K562 (cell line): ENCODE measurements around the gene PTCH2. TPM values are rescaled to one million over a fixed set of nuclear protein-coding genes. Genes with fewer than 3 reads are reported as not detected.

Experiments
- CCNT2 ChIP-seq: IDR thresholded peaks from 2 replicates; pipeline ENCODE4 v1.6.1; 2011; ENCODE audit warnings: borderline replicate concordance, low read depth, mild to moderate bottlenecking, moderate library complexity, mixed read lengths, low read length; ENCODE audit not compliant: insufficient read length; ENCODE audit errors: extremely low read depth
- FIP1L1 ChIP-seq: fragments of 200-400 bp; formaldehyde crosslinking; IDR thresholded peaks from 2 replicates; pipeline ENCODE4 v1.6.1; 2018; ENCODE audit warnings: mild to moderate bottlenecking, low read depth, low read length; ENCODE audit not compliant: poor library complexity, severe bottlenecking
- GABPB1 ChIP-seq: sonication (generic); formaldehyde crosslinking; IDR thresholded peaks from 2 replicates; pipeline ENCODE4 v1.8.0; 2022; ENCODE audit warnings: mild to moderate bottlenecking, missing genetic modification reagents
- HNRNPLL ChIP-seq: fragments of 200-400 bp; formaldehyde crosslinking; IDR thresholded peaks from 2 replicates; pipeline ENCODE4 v1.6.1; 2017; ENCODE audit warnings: low read length, low read depth, mild to moderate bottlenecking; ENCODE audit not compliant: poor library complexity, severe bottlenecking
- RBM22 ChIP-seq: fragments of 200-400 bp; formaldehyde crosslinking; IDR thresholded peaks from 2 replicates; pipeline ENCODE4 v1.6.1; 2018; ENCODE audit warnings: low read length, low read depth; ENCODE audit not compliant: poor library complexity, severe bottlenecking
- TOE1 ChIP-seq, 2 experiments: fragments of 450-650 bp in 1 of 2; sonication (generic) in 1 of 2; formaldehyde crosslinking in 1 of 2; IDR thresholded peaks; 2 replicates each; pipeline versions ENCODE4 v1.7.1 to v1.8.0; 2016 to 2022; ENCODE audit warnings: borderline replicate concordance in 2 of 2, mild to moderate bottlenecking in 2 of 2, antibody characterized with exemption in 1 of 2, inconsistent platforms in 1 of 2, low read depth in 1 of 2, missing genetic modification reagents in 1 of 2, moderate library complexity in 1 of 2
- polyA plus RNA-seq, 8 experiments: library from polyadenylated mRNA; depleted of rRNA in 4 of 8; stranded (reverse) in 5 of 8; unstranded in 3 of 8; fragments of >200 nt; fragmentation: Nextera tagmentation in 2 of 8; fragmentation: Illumina TruSeq in 1 of 8; extraction: Ambion mirVana in 2 of 8; extraction: Trizol in 1 of 8; gene quantifications; 2 replicates each; pipeline versions ENCODE4 v1.2.1 to v1.2.3, GENCODE V29; 2011 to 2014; ENCODE audit warnings: inconsistent platforms in 1 of 8, missing spikeins in 1 of 8
- total RNA-seq, 7 experiments: library from RNA; depleted of rRNA in 6 of 7; stranded (reverse); fragments of >200 nt in 6 of 7; fragmentation: Illumina TruSeq in 2 of 7; extraction: Trizol in 2 of 7; gene quantifications; 2 replicates each; pipeline versions ENCODE4 v1.2.1 to v1.2.3, GENCODE V29; 2011 to 2021; ENCODE audit warnings: low replicate concordance in 1 of 7
- TF ChIP-seq, protein P1 (sequence below), 2 experiments: fragments of 450-650 bp in 1 of 2; sonication (generic) in 1 of 2; formaldehyde crosslinking in 1 of 2; IDR thresholded peaks; 2 replicates each; pipeline versions ENCODE4 v1.7.1 to v1.9.0; 2016 to 2022; ENCODE audit warnings: inconsistent platforms in 1 of 2, mild to moderate bottlenecking in 1 of 2, missing genetic modification reagents in 1 of 2
- TF ChIP-seq, protein P2 (sequence below): sonication (generic); formaldehyde crosslinking; IDR thresholded peaks from 2 replicates; pipeline ENCODE4 v1.8.0; 2023; ENCODE audit warnings: mild to moderate bottlenecking, missing genetic modification reagents
- TF ChIP-seq, protein P3 (sequence below), 2 experiments: fragments of 250-450 bp in 1 of 2; fragments of 450-650 bp in 1 of 2; sonication (Bioruptor Pico) in 1 of 2; IDR thresholded peaks; 2 replicates each; pipeline versions ENCODE4 v1.6.1 to v1.8.0; 2016 to 2021; ENCODE audit warnings: mild to moderate bottlenecking in 2 of 2, moderate library complexity in 2 of 2, missing compliant biosample characterization in 1 of 2, missing genetic modification characterization in 1 of 2

PTCH2 gene
- total and polyA plus RNA-seq, 9 of the 15 experiments (the other 6 are each of a cell fraction or from before 2014, with no cell fraction given) = 0.15 to 27.3 (median 0.48) TPM; not detected in 1

DNA sequence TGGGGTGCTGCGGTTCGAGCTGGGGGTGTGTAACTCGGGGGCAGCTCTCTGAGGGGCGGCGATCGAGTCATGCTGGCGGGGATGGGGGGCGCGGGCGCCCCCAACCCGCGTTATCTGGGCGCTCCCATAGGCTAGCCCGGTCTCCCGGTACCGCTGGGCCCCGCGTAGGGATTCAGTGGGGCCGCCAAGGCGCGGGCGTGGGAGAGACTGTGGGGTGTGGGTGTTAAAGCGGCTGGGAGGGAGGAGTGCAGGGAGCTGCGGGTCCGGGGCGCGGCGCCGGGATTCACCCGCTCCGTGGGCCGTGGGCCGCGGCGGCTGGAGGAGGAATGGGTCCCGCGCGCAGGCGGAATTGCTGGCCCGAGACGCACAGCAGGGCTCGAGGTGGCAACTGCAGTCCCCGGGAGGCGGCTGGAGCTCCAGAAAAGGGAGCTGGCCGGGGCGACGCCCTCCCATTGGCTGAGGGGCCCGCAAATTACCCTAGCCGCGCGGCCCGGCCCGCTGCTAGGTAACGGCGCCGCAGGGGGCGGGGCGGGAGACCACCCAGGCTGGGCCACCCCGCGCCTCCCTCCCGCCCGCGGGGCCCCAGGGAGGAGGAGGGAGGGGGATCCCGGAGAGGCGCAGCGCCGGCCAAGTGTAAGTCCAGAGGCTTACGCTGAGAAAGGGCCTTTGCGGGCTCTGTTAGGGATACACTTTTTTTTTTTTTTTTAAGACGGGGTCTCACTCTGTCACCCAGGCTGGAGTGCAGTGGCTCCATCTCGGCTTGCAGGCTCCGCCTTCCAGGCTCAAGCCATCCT, at the start of gene PTCH2 (continued):
- TF ChIP-seq, protein P1, sequence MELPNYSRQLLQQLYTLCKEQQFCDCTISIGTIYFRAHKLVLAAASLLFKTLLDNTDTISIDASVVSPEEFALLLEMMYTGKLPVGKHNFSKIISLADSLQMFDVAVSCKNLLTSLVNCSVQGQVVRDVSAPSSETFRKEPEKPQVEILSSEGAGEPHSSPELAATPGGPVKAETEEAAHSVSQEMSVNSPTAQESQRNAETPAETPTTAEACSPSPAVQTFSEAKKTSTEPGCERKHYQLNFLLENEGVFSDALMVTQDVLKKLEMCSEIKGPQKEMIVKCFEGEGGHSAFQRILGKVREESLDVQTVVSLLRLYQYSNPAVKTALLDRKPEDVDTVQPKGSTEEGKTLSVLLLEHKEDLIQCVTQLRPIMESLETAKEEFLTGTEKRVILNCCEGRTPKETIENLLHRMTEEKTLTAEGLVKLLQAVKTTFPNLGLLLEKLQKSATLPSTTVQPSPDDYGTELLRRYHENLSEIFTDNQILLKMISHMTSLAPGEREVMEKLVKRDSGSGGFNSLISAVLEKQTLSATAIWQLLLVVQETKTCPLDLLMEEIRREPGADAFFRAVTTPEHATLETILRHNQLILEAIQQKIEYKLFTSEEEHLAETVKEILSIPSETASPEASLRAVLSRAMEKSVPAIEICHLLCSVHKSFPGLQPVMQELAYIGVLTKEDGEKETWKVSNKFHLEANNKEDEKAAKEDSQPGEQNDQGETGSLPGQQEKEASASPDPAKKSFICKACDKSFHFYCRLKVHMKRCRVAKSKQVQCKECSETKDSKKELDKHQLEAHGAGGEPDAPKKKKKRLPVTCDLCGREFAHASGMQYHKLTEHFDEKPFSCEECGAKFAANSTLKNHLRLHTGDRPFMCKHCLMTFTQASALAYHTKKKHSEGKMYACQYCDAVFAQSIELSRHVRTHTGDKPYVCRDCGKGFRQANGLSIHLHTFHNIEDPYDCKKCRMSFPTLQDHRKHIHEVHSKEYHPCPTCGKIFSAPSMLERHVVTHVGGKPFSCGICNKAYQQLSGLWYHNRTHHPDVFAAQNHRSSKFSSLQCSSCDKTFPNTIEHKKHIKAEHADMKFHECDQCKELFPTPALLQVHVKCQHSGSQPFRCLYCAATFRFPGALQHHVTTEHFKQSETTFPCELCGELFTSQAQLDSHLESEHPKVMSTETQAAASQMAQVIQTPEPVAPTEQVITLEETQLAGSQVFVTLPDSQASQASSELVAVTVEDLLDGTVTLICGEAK (IDR thresholded peaks at IDR 0.05) = 0 out of 2 replicates have a peak, but pooled peaks have one; percentile 38
- TF ChIP-seq, protein P1 (CRISPR knock-in tag; IDR thresholded peaks at IDR 0.05) = no peak
- TF ChIP-seq FIP1L1 = peak; percentile 62
- TF ChIP-seq, protein P2, sequence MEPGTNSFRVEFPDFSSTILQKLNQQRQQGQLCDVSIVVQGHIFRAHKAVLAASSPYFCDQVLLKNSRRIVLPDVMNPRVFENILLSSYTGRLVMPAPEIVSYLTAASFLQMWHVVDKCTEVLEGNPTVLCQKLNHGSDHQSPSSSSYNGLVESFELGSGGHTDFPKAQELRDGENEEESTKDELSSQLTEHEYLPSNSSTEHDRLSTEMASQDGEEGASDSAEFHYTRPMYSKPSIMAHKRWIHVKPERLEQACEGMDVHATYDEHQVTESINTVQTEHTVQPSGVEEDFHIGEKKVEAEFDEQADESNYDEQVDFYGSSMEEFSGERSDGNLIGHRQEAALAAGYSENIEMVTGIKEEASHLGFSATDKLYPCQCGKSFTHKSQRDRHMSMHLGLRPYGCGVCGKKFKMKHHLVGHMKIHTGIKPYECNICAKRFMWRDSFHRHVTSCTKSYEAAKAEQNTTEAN = no peak
- TF ChIP-seq RBM22 = peak; percentile 88
- no peak for TF ChIP-seq HNRNPLL
- TF ChIP-seq TOE1 (IDR thresholded peaks at IDR 0.05; ENCODE audit: borderline replicate concordance) = 0 out of 2 replicates have a peak, but pooled peaks have one; percentile 14
- TF ChIP-seq TOE1 (CRISPR knock-in tag; IDR thresholded peaks at IDR 0.05; ENCODE audit: borderline replicate concordance, low read depth) = no peak
- TF ChIP-seq GABPB1 (CRISPR knock-in tag) = peak; percentile 51; the same call in 1 of the 2 replicates
- TF ChIP-seq, protein P3, sequence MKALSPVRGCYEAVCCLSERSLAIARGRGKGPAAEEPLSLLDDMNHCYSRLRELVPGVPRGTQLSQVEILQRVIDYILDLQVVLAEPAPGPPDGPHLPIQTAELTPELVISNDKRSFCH (CRISPR knock-in tag; IDR thresholded peaks at IDR 0.05) = no peak
- TF ChIP-seq, protein P3 (tag; IDR thresholded peaks at IDR 0.05) = no peak
- TF ChIP-seq CCNT2 = peak; percentile 67
